Measurements from ENCODE around the gene FRAS1. TPM values are rescaled to one million over a fixed set of nuclear protein-coding genes. Genes with fewer than 3 reads are reported as not detected.

FRAS1 gene
- total RNA-seq = 8.2 and 11.1 TPM in 2 replicates

GRCh38 chr4:78057135-78057599 lies at the start of gene FRAS1:
TSS of gene FRAS1 (plus strand) at chr4:78057323. CDS start at chr4:78058010, 687 bp downstream.

GRCh38 chr4:78551420-78552351 lies 494.6 kb downstream of the FRAS1 start, which contains the start of gene ANXA3:
TSS of gene ANXA3 (plus strand) at chr4:78551770. CDS start at chr4:78554474, 2,704 bp downstream.

Other genes starting within 250 kb of the FRAS1 start
- 10.8 and 11.2 TPM in 2 replicates for gene CNOT6L, start 238.0 kb upstream of the FRAS1 start, total RNA-seq
- 19.1 and 40.2 TPM in 2 replicates for gene MRPL1, start 194.5 kb upstream of the FRAS1 start, total RNA-seq

Measured in hair follicular keratinocyte (primary cell).